Activated naive CD4-positive, alpha-beta T cell treated with anti-CD3 and anti-CD28 coated beads for 36 hours (primary cell): ENCODE results near the gene PRSS33. TPM values are rescaled to one million over a fixed set of nuclear protein-coding genes. Genes with fewer than 3 reads are reported as not detected.

Experiments
- CTCF ChIA-PET: fragments of 350-600 bp; sonication (Branson Sonifier 250); formaldehyde crosslinking; loops from one replicate; lab custom pipeline; 2021; ENCODE audit warnings: antibody characterized with exemption; lab: Charles Lee
- DNase-seq: peaks from one replicate; pipeline ENCODE4 v3.0.0-alpha.2; 2020
- H3K27ac Mint-ChIP-seq: one replicate; pipeline ENCODE4 v1.8.0; 2021; ENCODE audit warnings: mild to moderate bottlenecking, mixed read lengths
- H3K27me3 Mint-ChIP-seq: one replicate; pipeline ENCODE4 v1.8.0; 2021; ENCODE audit warnings: low read depth, mixed read lengths
- H3K36me3 Mint-ChIP-seq: one replicate; pipeline ENCODE4 v1.8.0; 2021; ENCODE audit warnings: low read depth, mixed read lengths
- H3K4me1 Mint-ChIP-seq: one replicate; pipeline ENCODE4 v1.8.0; 2021; ENCODE audit warnings: low read depth, mixed read lengths
- H3K4me3 Mint-ChIP-seq: one replicate; pipeline ENCODE4 v1.8.0; 2021; ENCODE audit warnings: mild to moderate bottlenecking, moderate library complexity, mixed read lengths
- H3K9me3 Mint-ChIP-seq: one replicate; pipeline ENCODE4 v1.8.0; 2021; ENCODE audit warnings: mixed read lengths
- intact Hi-C: fragments of 100-400 bp; cut with micrococcal nuclease; formaldehyde crosslinking; loops from one replicate; pipeline ENCODE4 v1.15.1; 2023
- total RNA-seq, 2 experiments: library from RNA; stranded (reverse); gene quantifications; one replicate each; pipeline ENCODE4 v1.2.3, GENCODE V29; 2021

Gene PRSS33, protein sequence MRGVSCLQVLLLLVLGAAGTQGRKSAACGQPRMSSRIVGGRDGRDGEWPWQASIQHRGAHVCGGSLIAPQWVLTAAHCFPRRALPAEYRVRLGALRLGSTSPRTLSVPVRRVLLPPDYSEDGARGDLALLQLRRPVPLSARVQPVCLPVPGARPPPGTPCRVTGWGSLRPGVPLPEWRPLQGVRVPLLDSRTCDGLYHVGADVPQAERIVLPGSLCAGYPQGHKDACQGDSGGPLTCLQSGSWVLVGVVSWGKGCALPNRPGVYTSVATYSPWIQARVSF
- total RNA-seq: under 1 TPM; 0.12 to 0.17 TPM

DNA sequence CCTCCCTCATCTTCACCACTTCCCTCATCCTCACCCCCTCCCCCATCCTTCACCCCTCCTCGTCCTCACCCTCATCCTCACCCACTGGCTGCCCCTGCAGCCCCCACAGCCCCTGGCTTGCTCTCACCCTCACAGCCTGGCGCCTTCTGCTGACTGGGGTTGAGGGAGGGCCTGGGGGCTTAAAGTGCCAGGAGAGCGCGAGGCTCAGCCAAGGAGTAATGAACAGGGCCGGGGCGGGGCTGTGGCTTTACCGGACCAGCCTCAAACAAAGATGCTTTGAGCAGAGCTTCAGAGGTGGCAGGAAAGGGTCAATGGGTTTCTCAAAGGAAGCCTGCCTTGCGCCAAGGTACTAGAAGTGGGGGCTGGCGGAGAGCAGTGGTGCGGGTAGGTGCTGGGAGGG is at the start of gene PRSS33:
TSS of gene PRSS33 (minus strand) at position 155 of the 400 bp plus-strand sequence. CDS start 1,013 bp downstream, outside the sequence.
- CTCF ChIA-PET: no interaction called here

DNA sequence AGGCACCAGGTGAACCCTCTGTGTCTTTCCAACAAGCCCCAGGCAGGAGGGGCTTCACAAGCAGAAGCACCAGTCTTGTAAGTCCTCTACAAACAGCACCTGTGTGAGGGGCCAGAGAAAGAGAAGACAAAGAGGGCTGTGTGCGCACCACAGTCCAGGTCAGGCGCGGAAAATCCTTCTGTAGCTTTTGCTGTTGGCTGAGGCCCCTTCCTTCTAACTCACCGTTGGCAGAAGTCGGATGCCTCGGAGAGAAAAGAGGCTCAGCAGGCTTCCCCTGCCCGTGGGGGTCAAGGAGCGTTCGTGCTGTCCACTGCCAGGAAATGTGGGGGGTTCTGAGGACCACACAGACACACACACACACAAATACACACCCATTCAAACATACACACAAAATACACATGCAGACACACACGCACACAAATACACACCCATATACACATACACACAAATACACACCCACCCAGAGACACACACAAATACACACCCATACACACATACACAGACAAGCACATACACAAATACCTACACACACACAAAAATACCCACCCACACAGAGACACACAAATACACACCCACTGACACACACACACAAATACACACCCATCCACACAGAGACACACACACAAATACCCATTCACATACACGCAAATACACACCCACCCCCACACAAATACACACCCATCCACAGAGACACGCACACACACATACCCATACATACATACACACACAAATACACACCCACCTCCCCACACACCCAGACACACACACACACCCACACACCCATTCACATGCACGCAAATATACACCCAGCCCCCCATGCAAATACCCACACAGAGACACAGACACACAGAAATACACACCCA is 49.5 kb upstream of the PRSS33 start:
- DNase-seq: no peak
- CTCF ChIA-PET: no interaction called here

More for the DNA sequence above, at the start of gene PRSS33:
- no peak for DNase-seq
- Mint-ChIP-seq H3K27ac (no peak within 1 kb of the TSS), H3K4me1 (peaks cover 10% of the 10 kb centered on the region), H3K36me3 (no peaks in the 10 kb centered on the region), H3K27me3 (peaks cover 13% of the 10 kb centered on the region), H3K4me3 (peak within 1 kb of the TSS; percentile 49), H3K9me3 (no peaks in the 10 kb centered on the region)
- intact Hi-C loops: no loop called here

GRCh38 chr16:2835638-2836493 is 48.5 kb upstream of the PRSS33 start:
- Mint-ChIP-seq H3K4me3 (no peak overlapping the region), H3K4me1 (peaks cover 16% of the 10 kb centered on the region), H3K27ac (no peak overlapping the region), H3K27me3 (peaks cover 7% of the 10 kb centered on the region), H3K9me3 (no peaks in the 10 kb centered on the region), H3K36me3 (no peaks in the 10 kb centered on the region)
- intact Hi-C loops: no loop called here
- CTCF ChIA-PET: no interaction called here
- no peak for DNase-seq

More for the DNA sequence above, 49.5 kb upstream of the PRSS33 start:
- H3K9me3 Mint-ChIP-seq: no peaks in the 10 kb centered on the region
- H3K4me3 Mint-ChIP-seq: no peak overlapping the region
- no peak overlapping the region for H3K27ac Mint-ChIP-seq
- peaks cover 3% of the 10 kb centered on the region for H3K27me3 Mint-ChIP-seq
- H3K4me1 Mint-ChIP-seq: peaks cover 23% of the 10 kb centered on the region
- intact Hi-C loops: no loop called here
- H3K36me3 Mint-ChIP-seq: no peaks in the 10 kb centered on the region

GRCh38 chr16:2834968-2835367 is 47.6 kb upstream of the PRSS33 start:
- peaks cover 8% of the 10 kb centered on the region for H3K27me3 Mint-ChIP-seq
- H3K9me3 Mint-ChIP-seq: no peaks in the 10 kb centered on the region
- no peak overlapping the region for H3K4me3 Mint-ChIP-seq
- intact Hi-C loops: no loop called here
- no peak for DNase-seq
- H3K36me3 Mint-ChIP-seq: no peaks in the 10 kb centered on the region
- CTCF ChIA-PET: interaction anchor here (0.6 kb wide), 1 partner anchor 75 kb away, joined by 4 read pairs; no protein-coding TSS in a partner anchor
- no peak overlapping the region for H3K27ac Mint-ChIP-seq
- peaks cover 13% of the 10 kb centered on the region for H3K4me1 Mint-ChIP-seq

DNA sequence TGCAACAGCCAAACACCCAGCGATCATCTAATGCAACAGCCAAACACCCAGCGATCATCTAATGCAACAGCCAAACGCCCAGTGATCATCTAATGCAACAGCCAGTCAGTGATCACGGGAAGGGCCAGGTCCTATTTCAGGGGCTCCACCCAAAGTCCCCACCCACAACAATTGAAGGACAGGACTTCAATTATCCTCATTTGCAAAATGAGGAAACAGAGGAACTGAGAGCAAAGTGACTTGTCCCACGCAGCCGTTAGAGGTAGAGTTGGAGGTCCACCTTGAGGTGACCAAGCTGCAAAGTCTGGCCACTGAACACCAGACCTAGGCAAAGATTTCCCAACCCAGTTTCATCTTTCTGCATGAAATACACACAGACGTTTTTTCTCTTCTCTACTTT is 46.4 kb upstream of the PRSS33 start:
- intact Hi-C loops: no loop called here
- CTCF ChIA-PET: no interaction called here
- H3K27me3 Mint-ChIP-seq: peaks cover 8% of the 10 kb centered on the region
- no peak overlapping the region for H3K27ac Mint-ChIP-seq
- DNase-seq: no peak
- H3K9me3 Mint-ChIP-seq: no peaks in the 10 kb centered on the region
- no peak overlapping the region for H3K4me3 Mint-ChIP-seq
- no peaks in the 10 kb centered on the region for H3K36me3 Mint-ChIP-seq
- H3K4me1 Mint-ChIP-seq: peaks cover 2% of the 10 kb centered on the region

DNA sequence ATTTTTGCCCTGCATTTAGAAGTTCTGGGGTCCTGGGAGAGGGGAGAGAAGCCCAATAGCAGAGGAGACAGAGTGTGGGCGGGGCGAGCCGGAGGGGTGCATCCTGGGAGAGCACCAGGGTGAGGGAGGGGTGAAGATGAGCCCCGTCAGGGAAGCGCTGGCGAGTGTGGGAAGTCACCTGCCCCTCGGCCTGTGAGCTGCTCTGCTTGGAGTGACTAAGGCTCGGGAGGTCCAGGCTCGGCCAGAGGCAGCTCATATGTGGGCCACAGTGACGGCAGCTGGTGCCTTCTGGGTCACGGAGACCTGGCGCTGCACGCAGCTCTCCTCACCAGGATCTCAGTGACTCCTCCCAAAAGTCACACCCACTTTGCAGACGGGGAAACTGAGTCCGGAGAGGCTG is 43.8 kb upstream of the PRSS33 start:
- Mint-ChIP-seq H3K9me3 (no peaks in the 10 kb centered on the region), H3K4me3 (no peak overlapping the region), H3K27me3 (peaks cover 8% of the 10 kb centered on the region), H3K4me1 (no peaks in the 10 kb centered on the region), H3K27ac (no peak overlapping the region), H3K36me3 (no peaks in the 10 kb centered on the region)
- DNase-seq: no peak
- CTCF ChIA-PET: interaction anchor here (0.6 kb wide), 1 partner anchor 56 kb away, joined by 3 read pairs; no protein-coding TSS in a partner anchor
- intact Hi-C loops: no loop called here

GRCh38 chr16:2830355-2830695 is 43.0 kb upstream of the PRSS33 start:
- Mint-ChIP-seq H3K27me3 (peaks cover 8% of the 10 kb centered on the region), H3K9me3 (no peaks in the 10 kb centered on the region), H3K4me3 (no peak overlapping the region), H3K36me3 (no peaks in the 10 kb centered on the region), H3K4me1 (no peaks in the 10 kb centered on the region), H3K27ac (no peak overlapping the region)
- intact Hi-C loops: no loop called here
- CTCF ChIA-PET: no interaction called here
- DNase-seq: no peak

- peaks cover 7% of the 10 kb centered on the region for H3K27me3 Mint-ChIP-seq
- CTCF ChIA-PET: no interaction called here
- no peaks in the 10 kb centered on the region for H3K9me3 Mint-ChIP-seq
- no peak within 1 kb of the TSS for H3K4me3 Mint-ChIP-seq
- H3K36me3 Mint-ChIP-seq: no peaks in the 10 kb centered on the region
- no peak within 1 kb of the TSS for H3K27ac Mint-ChIP-seq
- DNase-seq: no peak
- no peaks in the 10 kb centered on the region for H3K4me1 Mint-ChIP-seq
- intact Hi-C loops: no loop called here
Measured at GRCh38 chr16:2829501-2830354, 42.4 kb upstream of the PRSS33 start, which contains the start of gene ZG16B. Gene ZG16B, plus strand, starts transcription at chr16:2830303. Its CDS starts 139 bp downstream, at chr16:2830442.

GRCh38 chr16:2828876-2829430 is 41.6 kb upstream of the PRSS33 start:
- CTCF ChIA-PET: no interaction called here
- H3K4me1 Mint-ChIP-seq: no peaks in the 10 kb centered on the region
- no peaks in the 10 kb centered on the region for H3K36me3 Mint-ChIP-seq
- DNase-seq: no peak
- no peak overlapping the region for H3K27ac Mint-ChIP-seq
- intact Hi-C loops: no loop called here
- H3K27me3 Mint-ChIP-seq: peaks cover 5% of the 10 kb centered on the region
- no peaks in the 10 kb centered on the region for H3K9me3 Mint-ChIP-seq
- no peak overlapping the region for H3K4me3 Mint-ChIP-seq

GRCh38 chr16:2828521-2828840 is 41.1 kb upstream of the PRSS33 start:
- Mint-ChIP-seq H3K27ac (no peak overlapping the region), H3K36me3 (no peaks in the 10 kb centered on the region), H3K4me3 (no peak overlapping the region), H3K27me3 (peaks cover 5% of the 10 kb centered on the region), H3K4me1 (no peaks in the 10 kb centered on the region), H3K9me3 (no peaks in the 10 kb centered on the region)
- CTCF ChIA-PET: no interaction called here
- intact Hi-C loops: no loop called here
- no peak for DNase-seq

DNA sequence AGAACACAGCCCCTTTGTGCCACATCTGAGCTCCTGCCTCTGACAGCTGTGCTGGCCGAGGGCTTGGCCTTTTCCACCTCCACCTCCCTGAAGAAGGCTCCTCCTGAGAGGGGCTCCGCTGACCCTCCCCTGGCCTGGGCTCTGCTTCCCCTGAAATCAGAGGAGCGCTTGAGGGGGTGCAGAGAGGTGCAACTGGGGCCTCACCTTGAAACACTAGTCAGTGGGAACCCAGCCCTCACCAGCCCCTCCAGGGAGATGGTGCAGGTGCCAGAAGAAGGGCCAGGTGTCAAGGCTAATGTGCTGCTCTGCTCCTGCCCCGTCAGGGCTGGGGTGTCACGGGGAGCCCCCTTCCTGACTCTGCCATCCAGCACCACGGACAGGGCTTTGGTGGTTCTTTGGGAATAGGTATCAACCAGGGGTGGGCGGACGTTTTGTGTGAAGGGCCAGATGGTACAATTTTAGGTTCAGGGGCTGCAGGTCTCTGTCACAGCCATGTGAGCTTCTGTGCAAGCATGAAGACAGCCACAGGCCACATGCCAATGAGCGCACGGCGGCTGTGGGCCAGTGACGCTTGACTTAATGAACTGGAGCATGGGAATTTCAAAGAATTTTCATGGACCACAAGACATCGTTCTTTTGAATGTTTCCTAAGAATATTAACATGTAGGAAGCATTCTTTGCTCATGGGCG is 40.6 kb upstream of the PRSS33 start:
- intact Hi-C loops: no loop called here
- Mint-ChIP-seq H3K27me3 (peaks cover 5% of the 10 kb centered on the region), H3K9me3 (no peaks in the 10 kb centered on the region), H3K36me3 (no peaks in the 10 kb centered on the region), H3K4me1 (no peaks in the 10 kb centered on the region), H3K27ac (no peak overlapping the region), H3K4me3 (no peak overlapping the region)
- CTCF ChIA-PET: no interaction called here
- DNase-seq: no peak
